ENCODE measurements around the gene TMEM259. TPM values are rescaled to one million over a fixed set of nuclear protein-coding genes. Genes with fewer than 3 reads are reported as not detected.

TMEM259 gene
- total and polyA plus RNA-seq, 2 donors (not counting 3 experiments of a cell fraction or from before 2014, with no cell fraction given): 142 to 297 TPM

- intact Hi-C loops (cut with micrococcal nuclease): no loop called here
These were observed 33.4 kb upstream of the TMEM259 start for GRCh38 chr19:1054102-1055027.

More at GRCh38 chr19:1054102-1055027, 33.4 kb upstream of the TMEM259 start:
- H4K20me1 ChIP-seq (replicated peaks; ENCODE audit: control insufficient read depth, extremely low read depth, insufficient read depth, low read length): no peaks in the 10 kb centered on the region
- no TSS peak for BruUV-seq (replicated peaks)
- H3K4me2 ChIP-seq (ENCODE audit: insufficient read depth, low read length): no peak overlapping the region
- dilution Hi-C loops (cut with MboI; ENCODE audit: extremely low pct_ligation_motif_present, low sequenced_read_pairs): no loop called here
- H3K9me3 ChIP-seq (replicated peaks; ENCODE audit: control insufficient read depth, insufficient read depth, low read length): no peaks in the 10 kb centered on the region
- DNase-seq (ENCODE audit: low read depth, low spot score) (no peak), FAIRE-seq (no peak)
- POLR2A ChIA-PET: no interaction called here
- TF ChIP-seq POLR2A (IDR thresholded peaks at IDR 0.05; ENCODE audit: low read depth, low read length): no peak
- TF ChIP-seq FOS (IDR thresholded peaks at IDR 0.05; ENCODE audit: borderline replicate concordance, insufficient read depth, low read length): no peak
- TF ChIP-seq GATA2 (IDR thresholded peaks at IDR 0.05; ENCODE audit: insufficient read depth, insufficient read length, low read depth, low read length): no peak
- no peak for TF ChIP-seq EZH2 (IDR thresholded peaks at IDR 0.05; ENCODE audit: borderline replicate concordance, low read depth, low read length, severe bottlenecking)
- no peak for TF ChIP-seq CTCF (IDR thresholded peaks at IDR 0.05; ENCODE audit: extremely low read depth in 1 of 2, insufficient read depth in 1 of 2, low read depth in 1 of 2, low read length in 2 of 2)
- no peak for TF ChIP-seq MAX (IDR thresholded peaks at IDR 0.05; ENCODE audit: insufficient read depth, insufficient read length)
- TF ChIP-seq POLR2AphosphoS5 (IDR thresholded peaks at IDR 0.05; ENCODE audit: insufficient read depth, low read depth, low read length): no peak
- no peak for TF ChIP-seq MYC (IDR thresholded peaks at IDR 0.05; ENCODE audit: low read depth, low read length)
- TF ChIP-seq JUN (IDR thresholded peaks at IDR 0.05; ENCODE audit: borderline replicate concordance, insufficient read depth, insufficient read length, low read depth): no peak
- H3K36me3 ChIP-seq (ENCODE audit: control insufficient read depth in 2 of 2, extremely low read depth in 1 of 2, insufficient read depth in 2 of 2, low read length in 2 of 2): no peaks in the 10 kb centered on the region
- no peaks in the 10 kb centered on the region for H3K79me2 ChIP-seq (ENCODE audit: control insufficient read depth, insufficient read depth, low read length)
- H3K27ac ChIP-seq (ENCODE audit: insufficient read depth, low read depth, low read length): no peak overlapping the region
- no peak overlapping the region for H3K4me3 ChIP-seq (replicated peaks in 1 of 3; ENCODE audit: insufficient read depth in 1 of 3, low read depth in 1 of 3, low read length in 3 of 3)
- no peaks in the 10 kb centered on the region for H3K4me1 ChIP-seq (ENCODE audit: control insufficient read depth, extremely low read depth, insufficient read depth, low read length)
- CTCF ChIA-PET: interaction anchor here (1.8 kb wide), 1 partner anchor 123 kb away, joined by 4 read pairs; no protein-coding TSS in a partner anchor
- no peak overlapping the region for H2AFZ ChIP-seq (ENCODE audit: low read depth, low read length)
- H3K9me1 ChIP-seq (replicated peaks; ENCODE audit: control insufficient read depth, extremely low read depth, insufficient read depth, low read length): no peaks in the 10 kb centered on the region
- no peak overlapping the region for H3K9ac ChIP-seq (replicated peaks; ENCODE audit: extremely low read depth, insufficient read depth, low read length)
- H3K27me3 ChIP-seq (ENCODE audit: control insufficient read depth in 2 of 2, insufficient read depth in 2 of 2, low read length in 2 of 2): no peaks in the 10 kb centered on the region
